Panc1 (cell line): ENCODE measurements around the gene NUDT16L1.

Experiments
- SIN3A ChIP-seq: IDR thresholded peaks from 2 replicates; pipeline ENCODE4 v1.6.1; 2012; ENCODE audit warnings: low read depth, mild to moderate bottlenecking, low read length, moderate library complexity, borderline replicate concordance; ENCODE audit not compliant: insufficient read depth
- TCF7L2 ChIP-seq: IDR thresholded peaks from 2 replicates; pipeline ENCODE4 v1.6.1; 2011; ENCODE audit warnings: mild to moderate bottlenecking, low read depth, low read length, inconsistent platforms
- TF ChIP-seq, protein P1 (sequence below): fragments of 450-650 bp; IDR thresholded peaks from 2 replicates; pipeline ENCODE4 v1.5.1; 2017; ENCODE audit warnings: mild to moderate bottlenecking
- TF ChIP-seq, protein P2 (sequence below), 2 experiments: IDR thresholded peaks; 2 replicates each; pipeline ENCODE4 v1.6.1; 2011 to 2012; ENCODE audit warnings: low read depth in 2 of 2, control low read depth in 1 of 2, low read length in 1 of 2, mild to moderate bottlenecking in 1 of 2, moderate library complexity in 1 of 2; ENCODE audit not compliant: insufficient read depth in 1 of 2

DNA sequence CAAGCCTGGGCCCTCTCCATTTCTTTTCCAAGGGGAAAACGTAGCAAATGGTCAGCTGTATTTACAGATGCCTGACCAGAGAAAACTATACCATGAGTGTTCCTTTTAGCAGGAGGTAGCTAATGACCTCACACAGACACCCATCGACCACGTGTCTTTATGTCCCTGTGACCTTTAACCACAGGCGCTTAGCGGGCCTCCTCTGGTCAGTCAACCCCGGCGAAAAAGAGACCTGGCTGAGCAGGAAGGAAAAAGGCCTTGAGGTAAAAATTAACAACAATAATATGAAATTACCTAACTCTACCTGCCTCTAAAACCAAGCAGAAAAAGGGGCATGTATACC is 9.1 kb downstream of the NUDT16L1 start:
- TF ChIP-seq, protein P1, sequence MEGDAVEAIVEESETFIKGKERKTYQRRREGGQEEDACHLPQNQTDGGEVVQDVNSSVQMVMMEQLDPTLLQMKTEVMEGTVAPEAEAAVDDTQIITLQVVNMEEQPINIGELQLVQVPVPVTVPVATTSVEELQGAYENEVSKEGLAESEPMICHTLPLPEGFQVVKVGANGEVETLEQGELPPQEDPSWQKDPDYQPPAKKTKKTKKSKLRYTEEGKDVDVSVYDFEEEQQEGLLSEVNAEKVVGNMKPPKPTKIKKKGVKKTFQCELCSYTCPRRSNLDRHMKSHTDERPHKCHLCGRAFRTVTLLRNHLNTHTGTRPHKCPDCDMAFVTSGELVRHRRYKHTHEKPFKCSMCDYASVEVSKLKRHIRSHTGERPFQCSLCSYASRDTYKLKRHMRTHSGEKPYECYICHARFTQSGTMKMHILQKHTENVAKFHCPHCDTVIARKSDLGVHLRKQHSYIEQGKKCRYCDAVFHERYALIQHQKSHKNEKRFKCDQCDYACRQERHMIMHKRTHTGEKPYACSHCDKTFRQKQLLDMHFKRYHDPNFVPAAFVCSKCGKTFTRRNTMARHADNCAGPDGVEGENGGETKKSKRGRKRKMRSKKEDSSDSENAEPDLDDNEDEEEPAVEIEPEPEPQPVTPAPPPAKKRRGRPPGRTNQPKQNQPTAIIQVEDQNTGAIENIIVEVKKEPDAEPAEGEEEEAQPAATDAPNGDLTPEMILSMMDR: no peak
- TF ChIP-seq, protein P2, sequence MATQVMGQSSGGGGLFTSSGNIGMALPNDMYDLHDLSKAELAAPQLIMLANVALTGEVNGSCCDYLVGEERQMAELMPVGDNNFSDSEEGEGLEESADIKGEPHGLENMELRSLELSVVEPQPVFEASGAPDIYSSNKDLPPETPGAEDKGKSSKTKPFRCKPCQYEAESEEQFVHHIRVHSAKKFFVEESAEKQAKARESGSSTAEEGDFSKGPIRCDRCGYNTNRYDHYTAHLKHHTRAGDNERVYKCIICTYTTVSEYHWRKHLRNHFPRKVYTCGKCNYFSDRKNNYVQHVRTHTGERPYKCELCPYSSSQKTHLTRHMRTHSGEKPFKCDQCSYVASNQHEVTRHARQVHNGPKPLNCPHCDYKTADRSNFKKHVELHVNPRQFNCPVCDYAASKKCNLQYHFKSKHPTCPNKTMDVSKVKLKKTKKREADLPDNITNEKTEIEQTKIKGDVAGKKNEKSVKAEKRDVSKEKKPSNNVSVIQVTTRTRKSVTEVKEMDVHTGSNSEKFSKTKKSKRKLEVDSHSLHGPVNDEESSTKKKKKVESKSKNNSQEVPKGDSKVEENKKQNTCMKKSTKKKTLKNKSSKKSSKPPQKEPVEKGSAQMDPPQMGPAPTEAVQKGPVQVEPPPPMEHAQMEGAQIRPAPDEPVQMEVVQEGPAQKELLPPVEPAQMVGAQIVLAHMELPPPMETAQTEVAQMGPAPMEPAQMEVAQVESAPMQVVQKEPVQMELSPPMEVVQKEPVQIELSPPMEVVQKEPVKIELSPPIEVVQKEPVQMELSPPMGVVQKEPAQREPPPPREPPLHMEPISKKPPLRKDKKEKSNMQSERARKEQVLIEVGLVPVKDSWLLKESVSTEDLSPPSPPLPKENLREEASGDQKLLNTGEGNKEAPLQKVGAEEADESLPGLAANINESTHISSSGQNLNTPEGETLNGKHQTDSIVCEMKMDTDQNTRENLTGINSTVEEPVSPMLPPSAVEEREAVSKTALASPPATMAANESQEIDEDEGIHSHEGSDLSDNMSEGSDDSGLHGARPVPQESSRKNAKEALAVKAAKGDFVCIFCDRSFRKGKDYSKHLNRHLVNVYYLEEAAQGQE (IDR thresholded peaks at IDR 0.05; ENCODE audit: insufficient read depth in 1 of 2, low read depth in 2 of 2, low read length in 1 of 2): no peak
- TF ChIP-seq SIN3A (no peak), TCF7L2 (no peak)
